Measurements from ENCODE around the gene TGFB1I1. TPM values are rescaled to one million over a fixed set of nuclear protein-coding genes. Genes with fewer than 3 reads are reported as not detected.
A peak's percentile ranks its signal among the peaks of the same experiment; 100 is the strongest.

TGFB1I1 gene
- total RNA-seq, 3 donors from 2014 or later (not counting 1 experiment from before 2014, with no cell fraction given) = 0.72 to 1.3 (median 0.78) TPM

DNA sequence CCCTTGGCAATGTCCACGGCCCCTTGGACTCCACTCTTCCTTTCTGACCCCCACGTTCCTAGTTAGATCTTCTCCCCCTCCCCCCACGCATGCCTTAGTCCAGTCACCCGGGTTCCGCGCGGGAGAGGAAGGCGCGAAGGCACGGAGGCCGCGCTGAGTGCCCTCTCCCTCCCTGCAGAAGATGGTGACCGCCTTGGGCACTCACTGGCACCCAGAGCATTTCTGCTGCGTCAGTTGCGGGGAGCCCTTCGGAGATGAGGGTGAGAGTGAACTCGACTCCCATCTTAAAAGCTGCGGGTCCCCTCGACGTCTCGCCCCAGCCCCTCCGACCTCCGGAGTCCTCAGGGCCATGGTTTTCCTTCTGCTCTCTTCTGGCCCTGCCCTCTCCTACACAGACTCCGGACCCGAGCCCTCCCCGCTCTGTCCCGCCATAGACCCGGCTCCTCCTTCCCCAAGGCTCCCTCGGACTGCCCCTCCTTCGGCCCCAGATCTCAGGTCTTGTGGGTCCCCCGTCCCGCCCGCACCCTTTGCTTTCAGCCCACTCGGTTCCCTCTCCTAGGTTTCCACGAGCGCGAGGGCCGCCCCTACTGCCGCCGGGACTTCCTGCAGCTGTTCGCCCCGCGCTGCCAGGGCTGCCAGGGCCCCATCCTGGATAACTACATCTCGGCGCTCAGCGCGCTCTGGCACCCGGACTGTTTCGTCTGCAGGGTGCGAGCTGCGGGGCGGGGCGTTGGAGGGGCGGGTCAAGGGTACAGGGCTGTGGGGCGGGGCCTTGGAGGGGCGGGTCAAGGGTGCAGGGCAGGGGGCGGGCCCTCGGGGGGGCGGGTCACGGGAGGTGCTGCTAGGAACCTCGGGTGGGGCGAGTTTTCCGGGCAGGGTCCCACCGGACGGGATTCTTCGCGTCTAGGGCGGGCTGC is 4.6 kb downstream of the TGFB1I1 start:
- Histone ChIP-seq H3K36me3 (ENCODE audit: control insufficient read depth, insufficient read depth, low read length) (no peaks in the 10 kb centered on the region), H3K27me3 (ENCODE audit: control insufficient read depth, insufficient read depth, low read length) (peaks cover 8% of the 10 kb centered on the region), H3K4me1 (ENCODE audit: control insufficient read depth, insufficient read depth, low read length) (peaks cover 34% of the 10 kb centered on the region), H3K4me3 (ENCODE audit: low read length) (peak overlapping the region; percentile 60), H3K27ac (ENCODE audit: low read length) (no peak overlapping the region), H3K9me3 (ENCODE audit: control insufficient read depth, insufficient read depth, low read length) (no peaks in the 10 kb centered on the region)
- peak; percentile 53 to 89 for DNase-seq
- Mint-ChIP-seq H3K9me3 (no peaks in the 10 kb centered on the region), H3K36me3 (no peaks in the 10 kb centered on the region), H3K27me3 (ENCODE audit: low read depth in 2 of 2) (peaks cover 0 to 15% of the 10 kb centered on the region in 2 donors), H3K4me3 (peak overlapping the region; percentile 86), H3K27ac (peak overlapping the region in 1 of 2 donors; percentile 81), H3K4me1 (peaks cover 5 to 30% of the 10 kb centered on the region in 2 donors)
- ATAC-seq = peak; percentile 88 to 89 (median 89)
- intact Hi-C loops (cut with micrococcal nuclease) = no loop called here
- 9% methylated on average over 67 of the region's 68 CpGs for WGBS (ENCODE audit: insufficient coverage)
- TF ChIP-seq, protein P1, sequence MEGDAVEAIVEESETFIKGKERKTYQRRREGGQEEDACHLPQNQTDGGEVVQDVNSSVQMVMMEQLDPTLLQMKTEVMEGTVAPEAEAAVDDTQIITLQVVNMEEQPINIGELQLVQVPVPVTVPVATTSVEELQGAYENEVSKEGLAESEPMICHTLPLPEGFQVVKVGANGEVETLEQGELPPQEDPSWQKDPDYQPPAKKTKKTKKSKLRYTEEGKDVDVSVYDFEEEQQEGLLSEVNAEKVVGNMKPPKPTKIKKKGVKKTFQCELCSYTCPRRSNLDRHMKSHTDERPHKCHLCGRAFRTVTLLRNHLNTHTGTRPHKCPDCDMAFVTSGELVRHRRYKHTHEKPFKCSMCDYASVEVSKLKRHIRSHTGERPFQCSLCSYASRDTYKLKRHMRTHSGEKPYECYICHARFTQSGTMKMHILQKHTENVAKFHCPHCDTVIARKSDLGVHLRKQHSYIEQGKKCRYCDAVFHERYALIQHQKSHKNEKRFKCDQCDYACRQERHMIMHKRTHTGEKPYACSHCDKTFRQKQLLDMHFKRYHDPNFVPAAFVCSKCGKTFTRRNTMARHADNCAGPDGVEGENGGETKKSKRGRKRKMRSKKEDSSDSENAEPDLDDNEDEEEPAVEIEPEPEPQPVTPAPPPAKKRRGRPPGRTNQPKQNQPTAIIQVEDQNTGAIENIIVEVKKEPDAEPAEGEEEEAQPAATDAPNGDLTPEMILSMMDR (IDR thresholded peaks at IDR 0.05) = no peak

DNA sequence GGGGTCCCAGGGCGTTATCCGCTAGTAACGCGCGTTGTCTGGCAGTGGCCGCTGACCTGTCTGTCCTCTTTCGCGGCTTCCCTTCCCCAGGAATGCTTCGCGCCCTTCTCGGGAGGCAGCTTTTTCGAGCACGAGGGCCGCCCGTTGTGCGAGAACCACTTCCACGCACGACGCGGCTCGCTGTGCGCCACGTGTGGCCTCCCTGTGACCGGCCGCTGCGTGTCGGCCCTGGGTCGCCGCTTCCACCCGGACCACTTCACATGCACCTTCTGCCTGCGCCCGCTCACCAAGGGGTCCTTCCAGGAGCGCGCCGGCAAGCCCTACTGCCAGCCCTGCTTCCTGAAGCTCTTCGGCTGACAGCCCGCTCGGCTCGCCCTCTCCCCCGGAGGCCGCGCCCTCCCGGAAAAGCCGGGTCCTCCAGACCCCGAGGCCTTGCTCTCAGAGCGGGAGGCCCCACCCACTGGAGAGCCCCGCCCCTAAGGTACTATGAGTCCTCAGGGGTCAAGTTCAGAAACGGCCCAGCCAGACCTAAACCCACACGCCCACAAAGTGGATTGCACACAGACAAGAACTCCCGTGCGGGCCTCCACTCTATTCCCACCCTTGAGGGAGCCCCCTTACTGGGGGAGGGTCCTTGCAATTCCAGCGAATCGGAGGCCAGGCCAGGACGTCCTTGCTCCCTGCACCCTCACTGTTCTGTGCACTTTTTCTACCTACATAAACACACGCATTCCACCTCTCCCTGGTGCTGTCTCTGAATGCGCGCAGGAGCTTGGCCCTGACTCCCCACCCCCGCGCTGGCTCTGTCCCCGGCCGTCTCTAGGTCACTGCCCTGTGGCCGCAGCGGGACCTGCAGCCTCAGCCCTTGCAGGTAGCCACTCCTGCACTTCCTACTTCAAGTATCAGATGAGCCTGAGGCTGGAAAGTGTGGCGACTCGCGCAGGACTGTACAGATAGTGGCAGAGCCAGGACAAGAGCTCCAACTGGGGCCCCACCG is 5.6 kb downstream of the TGFB1I1 start:
- H3K27me3 Mint-ChIP-seq (ENCODE audit: low read depth in 2 of 2) = peaks cover 0 to 15% of the 10 kb centered on the region in 2 donors
- no peak overlapping the region for H3K27ac ChIP-seq (ENCODE audit: low read length)
- H3K9me3 ChIP-seq (ENCODE audit: control insufficient read depth, insufficient read depth, low read length) = no peaks in the 10 kb centered on the region
- ATAC-seq (peak; percentile 24 to 29 (median 27)), DNase-seq (no peak)
- H3K27ac Mint-ChIP-seq = peak overlapping the region in 1 of 2 donors; percentile 81
- H3K4me1 Mint-ChIP-seq = peaks cover 5 to 25% of the 10 kb centered on the region in 2 donors
- peak overlapping the region; percentile 60 for H3K4me3 ChIP-seq (ENCODE audit: low read length)
- H3K36me3 Mint-ChIP-seq = no peaks in the 10 kb centered on the region
- intact Hi-C loops (cut with micrococcal nuclease) = no loop called here
- H3K4me3 Mint-ChIP-seq = peak overlapping the region; percentile 86
- H3K4me1 ChIP-seq (ENCODE audit: control insufficient read depth, insufficient read depth, low read length) = peaks cover 26% of the 10 kb centered on the region
- TF ChIP-seq, protein P1 (IDR thresholded peaks at IDR 0.05) = no peak
- 26% methylated on average over 67 of the region's 67 CpGs for WGBS (ENCODE audit: insufficient coverage)
- peaks cover 2% of the 10 kb centered on the region for H3K27me3 ChIP-seq (ENCODE audit: control insufficient read depth, insufficient read depth, low read length)
- H3K9me3 Mint-ChIP-seq = no peaks in the 10 kb centered on the region
- no peaks in the 10 kb centered on the region for H3K36me3 ChIP-seq (ENCODE audit: control insufficient read depth, insufficient read depth, low read length)

GRCh38 chr16:31478956-31479355 is 7.0 kb downstream of the TGFB1I1 start:
- Mint-ChIP-seq H3K36me3 (no peaks in the 10 kb centered on the region), H3K9me3 (no peaks in the 10 kb centered on the region), H3K4me3 (no peak overlapping the region), H3K27ac (no peak overlapping the region), H3K27me3 (ENCODE audit: low read depth in 2 of 2) (peaks cover 0 to 9% of the 10 kb centered on the region in 2 donors), H3K4me1 (peaks cover 5 to 21% of the 10 kb centered on the region in 2 donors)
- no peaks in the 10 kb centered on the region for H3K36me3 ChIP-seq (ENCODE audit: control insufficient read depth, insufficient read depth, low read length)
- ATAC-seq = no peak
- H3K4me1 ChIP-seq (ENCODE audit: control insufficient read depth, insufficient read depth, low read length) = peaks cover 24% of the 10 kb centered on the region
- H3K27ac ChIP-seq (ENCODE audit: low read length) = no peak overlapping the region
- no peaks in the 10 kb centered on the region for H3K9me3 ChIP-seq (ENCODE audit: control insufficient read depth, insufficient read depth, low read length)
- intact Hi-C loops (cut with micrococcal nuclease) = no loop called here
- no peak for DNase-seq
- H3K4me3 ChIP-seq (ENCODE audit: low read length) = no peak overlapping the region
- WGBS (ENCODE audit: insufficient coverage) = 91% methylated on average over 3 of the region's 3 CpGs
- TF ChIP-seq, protein P1 (IDR thresholded peaks at IDR 0.05) = no peak
- no peaks in the 10 kb centered on the region for H3K27me3 ChIP-seq (ENCODE audit: control insufficient read depth, insufficient read depth, low read length)
